Stimulated activated CD4-positive, alpha-beta T cell treated with anti-CD3 and anti-CD28 coated beads, Interleukin-2, amount 100 ng/mL, for 4 hours (primary cell): ENCODE measurements around the gene RBM26.

Experiments
- DNase-seq: peaks from one replicate; pipeline ENCODE4 v3.0.0-alpha.2; 2020; ENCODE audit warnings: low read depth

The RBM26 gene

GRCh38 chr13:79423801-79424642, 18.0 kb upstream of the RBM26 start:
- no peak for DNase-seq

DNA sequence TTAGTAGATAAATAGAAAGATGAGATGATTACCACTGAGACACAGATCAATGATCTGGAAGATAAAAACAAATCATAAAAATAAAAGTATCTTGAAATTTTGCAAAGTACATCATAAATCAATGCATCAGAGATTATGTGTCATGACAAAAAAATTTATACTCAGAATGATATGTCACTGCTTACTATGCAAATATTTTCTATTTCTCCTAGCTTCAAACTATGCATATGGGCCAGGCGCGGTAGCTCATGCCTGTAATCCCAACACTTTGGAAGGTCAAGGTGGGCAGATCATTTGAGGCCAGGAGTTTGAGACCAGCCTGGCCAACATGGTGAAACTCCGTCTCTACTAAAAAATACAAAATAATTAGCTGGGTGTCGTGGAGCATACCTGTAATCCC, 17.3 kb upstream of the RBM26 start:
- DNase-seq, result no peak

- no peak for DNase-seq
These were observed 13.3 kb upstream of the RBM26 start for GRCh38 chr13:79419365-79419764.

DNA sequence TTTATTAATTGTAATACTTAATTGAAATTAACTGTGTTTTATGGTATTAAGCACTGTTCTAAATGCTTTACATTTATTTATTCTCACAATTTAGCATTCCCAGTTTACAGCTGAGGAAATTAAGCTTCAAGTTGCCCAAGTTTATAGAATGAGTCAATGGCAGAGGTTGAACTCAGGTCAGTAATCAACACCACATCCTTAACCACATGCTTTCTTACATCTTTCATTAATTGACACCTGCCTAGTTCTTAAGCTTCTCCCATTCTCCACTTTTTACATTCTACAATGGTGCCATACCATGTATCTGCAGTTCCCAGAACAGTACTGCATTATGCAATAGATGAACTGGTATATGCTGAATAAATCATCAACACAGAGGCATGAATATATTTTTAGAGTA, 11.7 kb upstream of the RBM26 start:
- DNase-seq, result no peak

- no peak for DNase-seq
These were observed 7.5 kb upstream of the RBM26 start for GRCh38 chr13:79413521-79413920.

DNA sequence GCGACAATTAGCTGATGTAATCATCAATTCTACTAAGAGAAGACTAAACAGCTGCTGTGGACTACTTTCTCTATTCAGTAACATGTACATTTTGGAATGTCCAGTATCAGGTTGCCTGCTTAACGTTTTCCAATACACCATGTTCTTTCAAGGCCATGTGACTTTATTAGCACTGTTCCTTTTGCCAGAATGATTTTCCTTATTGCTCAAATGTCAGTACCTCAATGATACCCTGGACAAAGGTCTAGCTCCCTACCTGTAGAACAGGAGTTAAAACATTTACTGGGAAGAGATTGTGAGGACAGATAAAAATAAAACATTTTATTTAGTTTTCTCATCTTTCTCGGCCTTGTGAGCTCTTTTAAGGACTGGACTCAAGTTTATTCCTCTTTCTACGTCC, 3.8 kb upstream of the RBM26 start:
- DNase-seq, result no peak

DNA sequence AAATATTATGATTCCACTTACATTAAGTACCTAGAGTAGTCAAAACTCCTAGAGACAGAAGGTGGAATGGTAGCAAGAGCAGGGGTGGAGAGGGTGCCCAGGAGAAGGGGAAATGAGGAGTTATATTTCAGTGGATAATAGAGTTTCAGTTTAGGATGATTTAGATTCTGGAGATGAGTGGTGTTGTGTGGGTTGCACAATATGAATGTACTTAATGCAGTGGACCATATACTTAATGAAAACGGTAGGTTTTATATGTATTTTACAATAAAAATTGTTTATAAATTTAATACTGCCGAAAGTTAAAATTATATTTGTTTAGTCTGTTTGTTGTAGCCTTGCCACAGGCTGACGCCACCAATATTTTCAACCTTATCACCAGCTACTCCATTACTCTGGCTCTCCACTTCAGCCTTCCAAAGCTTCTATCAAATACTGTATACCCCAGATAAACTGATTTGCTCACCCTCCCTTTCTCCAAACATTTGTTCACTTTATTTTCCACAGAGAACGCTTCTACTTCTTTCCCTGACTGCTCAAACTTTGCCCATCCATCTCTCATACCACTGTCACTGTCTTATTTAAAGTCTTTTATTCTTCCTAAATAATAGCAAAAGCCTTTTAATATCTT, 1.4 kb upstream of the RBM26 start:
- DNase-seq, result no peak

DNA sequence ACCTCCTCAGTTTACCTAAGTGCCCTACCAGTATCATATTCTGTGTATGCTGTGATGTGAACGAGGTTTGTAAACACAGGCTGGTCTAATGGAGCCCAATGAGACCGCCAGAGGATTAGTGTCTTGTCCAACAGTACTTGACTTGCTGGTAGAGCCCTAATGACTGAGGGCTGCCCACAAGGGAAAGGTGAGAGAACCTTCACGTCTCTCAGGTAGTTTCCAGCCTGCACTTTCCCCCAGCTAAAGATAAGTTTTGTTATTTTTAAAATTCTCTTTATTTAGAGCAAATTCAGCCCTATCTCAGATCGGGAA, 498 bp upstream of the RBM26 start:
- DNase-seq, result no peak

DNA sequence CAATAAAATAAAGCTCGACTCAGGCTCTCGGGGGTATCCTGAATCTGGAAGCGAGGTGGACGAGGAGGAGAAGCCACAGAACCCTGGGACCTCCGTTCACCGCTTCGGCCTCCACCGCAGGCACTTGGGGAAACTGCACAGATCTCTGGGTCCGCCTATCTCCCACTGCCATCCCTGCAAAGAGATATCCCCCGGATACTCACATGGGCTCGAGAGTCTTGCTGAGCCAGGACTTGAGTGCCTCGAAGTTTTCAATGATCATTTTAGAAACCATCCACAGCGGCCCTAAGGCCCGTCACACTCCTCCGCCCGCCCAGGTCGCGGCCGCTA, 589 bp downstream of the RBM26 start:
- no peak for DNase-seq

DNA sequence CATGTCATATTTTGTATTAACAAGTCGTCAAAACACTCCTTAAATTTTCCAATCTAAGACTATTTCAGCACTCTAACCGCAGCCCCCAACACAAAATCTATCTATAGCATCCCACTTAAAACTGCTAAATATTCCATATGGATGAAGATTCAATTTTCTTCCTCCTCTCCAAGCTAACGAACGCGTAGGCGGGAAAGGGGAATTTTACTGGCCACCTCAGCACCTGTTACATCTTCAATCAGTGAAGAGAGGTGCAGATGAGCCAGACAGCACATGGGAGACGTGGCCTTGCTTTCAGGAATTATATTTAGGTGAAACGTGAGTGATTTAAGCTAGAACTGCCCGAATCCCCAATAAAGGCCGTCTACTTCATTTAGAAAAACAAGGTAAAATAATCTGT, 1.1 kb downstream of the RBM26 start:
- no peak for DNase-seq

DNA sequence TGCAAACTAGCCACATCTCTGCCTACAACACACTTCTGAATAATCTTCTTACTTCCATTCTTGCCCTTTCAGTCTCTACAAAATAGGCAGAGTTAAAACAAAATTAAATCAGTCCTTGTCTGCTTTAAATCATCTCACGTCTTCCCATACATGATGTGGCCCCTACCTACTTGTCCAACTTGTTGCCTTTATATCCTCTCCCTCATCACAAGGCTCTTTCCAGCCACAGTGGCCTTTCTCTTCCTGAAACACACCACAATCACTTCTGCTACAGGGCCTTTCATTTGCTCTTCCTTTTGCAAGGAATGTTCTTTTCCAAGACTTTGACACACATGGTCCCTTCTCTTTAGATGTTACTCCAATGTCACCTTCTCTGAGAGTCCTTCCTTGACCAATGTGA, 1.7 kb downstream of the RBM26 start:
- DNase-seq, result no peak

DNA sequence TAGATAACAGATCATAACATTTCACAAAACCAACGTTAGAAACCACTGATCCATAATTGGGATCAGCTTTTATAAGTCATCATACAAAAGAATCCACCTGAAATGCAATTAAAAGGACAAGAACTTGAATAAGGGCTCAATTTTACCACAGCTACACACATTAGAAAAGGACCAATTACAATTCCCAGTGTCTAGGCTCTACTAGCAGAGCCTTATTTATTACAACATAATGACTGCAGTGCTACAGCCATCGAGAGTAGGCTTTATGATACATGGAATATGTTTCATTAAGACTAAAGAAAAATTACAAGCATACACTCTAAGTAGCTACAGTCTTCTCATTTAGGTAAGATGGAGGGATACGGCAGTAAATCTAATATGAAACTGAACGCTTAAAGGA, 2.9 kb downstream of the RBM26 start:
- DNase-seq, result no peak

DNA sequence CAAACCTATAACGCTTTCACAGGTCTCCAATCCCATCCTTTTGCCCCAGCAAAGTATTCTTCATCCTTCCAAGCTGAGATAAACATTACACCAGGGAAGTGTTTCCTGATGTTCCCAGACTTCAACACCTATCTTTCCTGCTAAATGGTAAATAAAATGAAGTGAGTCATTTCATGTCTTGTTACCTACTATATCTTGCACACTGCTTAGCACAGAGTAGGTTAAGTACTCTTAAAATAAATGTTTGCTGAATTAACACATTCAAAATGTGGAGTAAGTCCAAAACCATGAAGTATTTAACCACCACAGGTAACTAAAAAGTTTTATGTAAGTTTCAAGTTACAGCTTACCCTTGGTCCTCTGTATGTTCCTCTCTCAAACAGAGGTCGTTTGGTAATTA, 3.4 kb downstream of the RBM26 start:
- DNase-seq, result no peak

DNA sequence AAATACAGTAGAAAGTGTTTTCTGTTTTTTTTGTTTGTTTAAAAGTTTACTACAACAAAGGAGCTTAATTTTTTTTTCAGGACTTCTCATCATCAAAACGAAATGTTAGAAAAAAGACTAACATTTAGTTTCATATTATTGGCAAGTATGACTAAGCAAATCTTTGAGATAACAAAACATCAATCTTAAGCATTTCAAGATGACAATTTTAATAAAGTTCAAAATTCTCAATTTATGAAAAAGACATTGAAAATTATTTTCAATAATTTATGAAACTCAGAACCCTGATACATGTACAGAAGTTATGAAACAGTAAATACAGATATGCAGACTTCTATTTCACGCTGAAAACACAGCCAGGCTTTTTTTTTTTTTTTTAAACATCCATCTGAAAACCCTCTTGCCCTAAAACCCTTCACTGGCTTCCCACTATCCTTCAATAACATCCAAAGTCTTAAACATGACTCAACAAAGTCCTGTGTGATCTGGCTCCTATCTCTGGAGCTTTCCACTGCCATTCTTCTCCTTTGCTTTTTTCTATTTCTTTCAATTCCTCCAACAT, 3.9 kb downstream of the RBM26 start:
- no peak for DNase-seq

- no peak for DNase-seq
These were observed 4.6 kb downstream of the RBM26 start for GRCh38 chr13:79401259-79402070.

DNA sequence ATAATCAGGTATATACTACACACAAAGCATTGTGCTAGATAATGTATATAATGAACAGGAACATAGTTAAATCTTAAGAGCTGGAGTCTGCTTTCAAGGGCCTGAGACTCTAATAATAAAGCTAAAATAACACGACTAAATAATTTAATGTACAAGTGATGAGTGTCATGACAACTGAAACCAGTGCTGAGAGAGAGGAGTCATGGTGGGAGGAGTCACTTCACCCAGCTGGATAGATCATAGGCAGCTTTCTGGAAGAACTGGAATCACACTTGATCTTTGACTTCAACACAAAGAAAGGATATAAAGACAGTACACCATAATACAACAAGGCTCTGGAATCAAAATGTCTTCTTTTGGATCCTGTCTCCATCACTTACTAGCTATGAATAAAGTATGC, 7.1 kb downstream of the RBM26 start:
- no peak for DNase-seq

- DNase-seq, result no peak
These were observed 7.9 kb downstream of the RBM26 start for GRCh38 chr13:79398127-79398526.

DNA sequence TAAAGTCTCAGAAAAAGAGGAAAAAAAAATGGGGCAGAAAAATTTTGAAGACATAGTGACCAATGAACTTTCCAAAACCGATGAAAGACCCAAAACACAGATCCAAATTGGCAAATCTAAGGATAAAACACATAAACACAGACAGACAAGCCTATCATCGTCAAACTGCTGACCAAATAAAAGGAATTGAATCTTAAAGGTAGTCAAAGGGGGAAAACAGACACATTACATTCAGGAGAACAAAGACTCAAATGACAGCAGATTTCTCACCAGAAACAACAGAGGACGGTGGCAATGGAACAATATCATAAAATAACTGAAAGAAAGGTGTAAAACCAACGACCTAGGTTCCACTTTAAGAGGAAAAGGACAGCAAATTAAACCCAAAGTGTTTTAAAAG, 10.2 kb downstream of the RBM26 start:
- DNase-seq, result no peak

- DNase-seq, result no peak
These were observed 12.3 kb downstream of the RBM26 start for GRCh38 chr13:79393564-79394249.

- no peak for DNase-seq
These were observed 13.0 kb downstream of the RBM26 start for GRCh38 chr13:79392882-79393563.

DNA sequence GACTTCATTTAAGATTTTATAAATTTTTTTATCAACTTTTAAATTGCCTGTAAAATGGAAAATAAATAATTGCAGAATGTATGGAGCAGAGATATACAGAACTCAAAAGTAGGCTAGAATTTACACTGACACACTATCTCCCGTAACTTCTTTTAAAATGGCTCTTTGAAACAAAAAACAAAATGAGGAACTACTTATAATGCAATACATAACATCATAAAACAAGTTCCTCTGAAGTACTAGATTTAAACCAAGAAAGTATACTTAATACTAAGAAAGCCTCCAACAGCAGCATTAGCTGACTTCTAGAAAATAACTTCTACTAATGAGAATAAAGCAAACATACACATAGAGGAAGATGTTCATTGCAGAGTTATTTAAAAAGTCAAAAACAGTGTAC, 17.0 kb downstream of the RBM26 start:
- DNase-seq, result no peak

DNA sequence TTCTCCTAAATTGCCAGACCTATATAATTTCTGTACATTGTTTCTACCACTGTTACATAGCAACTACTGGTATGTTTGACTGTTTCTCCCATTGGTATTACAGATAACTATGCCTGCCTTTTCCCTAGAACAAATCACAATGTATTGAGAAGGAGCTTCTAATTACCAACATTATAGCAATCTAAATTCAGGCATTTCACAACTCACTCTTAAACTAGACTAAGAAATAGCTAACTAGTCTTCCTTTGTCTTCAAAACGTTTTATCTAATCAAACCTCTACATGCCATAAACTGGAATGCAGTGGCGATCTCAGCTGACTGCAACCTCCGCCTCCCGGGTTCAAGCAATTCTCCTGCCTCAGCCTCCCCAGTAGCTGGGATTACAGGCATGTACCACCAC, 18.2 kb downstream of the RBM26 start:
- DNase-seq, result no peak
